ENCODE measurements around the gene ZNF530. TPM values are rescaled to one million over a fixed set of nuclear protein-coding genes. Genes with fewer than 3 reads are reported as not detected.
A peak's percentile ranks its signal among the peaks of the same experiment; 100 is the strongest.

ZNF530 gene
- total RNA-seq, 2 donors from 2014 or later, result 5.6 to 10.1 TPM

GRCh38 chr19:57558525-57558924, 41.2 kb upstream of the ZNF530 start:
- Histone ChIP-seq H3K9me3 (ENCODE audit: control insufficient read depth, low read length) (peaks cover 37% of the 10 kb centered on the region), H3K4me1 (ENCODE audit: control insufficient read depth, insufficient read depth, low read length) (no peaks in the 10 kb centered on the region), H3K27me3 (ENCODE audit: control insufficient read depth, insufficient read depth, low read length, poor library complexity, severe bottlenecking) (no peaks in the 10 kb centered on the region), H3K27ac (ENCODE audit: low read depth, low read length) (no peak overlapping the region), H3K4me3 (ENCODE audit: low read length) (peak overlapping the region; percentile 90), H3K36me3 (ENCODE audit: control insufficient read depth, insufficient read depth, low read length) (peaks cover 28% of the 10 kb centered on the region), H3K9ac (ENCODE audit: extremely low read depth, low read length, poor library complexity, severe bottlenecking) (peak overlapping the region; percentile 82)
- no peak for TF ChIP-seq CTCF (conservative IDR thresholded peaks at IDR 0.05)
- 55 to 59% methylated on average over 6 of the region's 6 CpGs for WGBS, 2 experiments (ENCODE audit: insufficient coverage in 1 of 2, insufficient read length in 1 of 2)
- H3K36me3 Mint-ChIP-seq (ENCODE audit: low read depth), result peaks cover 41% of the 10 kb centered on the region
- peaks cover 5% of the 10 kb centered on the region for H3K27me3 Mint-ChIP-seq (ENCODE audit: insufficient read depth)
- H3K4me3 Mint-ChIP-seq, result peak overlapping the region; percentile 91
- peaks cover 42% of the 10 kb centered on the region for H3K9me3 Mint-ChIP-seq
- peaks cover 20% of the 10 kb centered on the region for H3K4me1 Mint-ChIP-seq
- DNase-seq, result no peak
- H3K27ac Mint-ChIP-seq, result peak overlapping the region; percentile 24

GRCh38 chr19:57559008-57559403, 40.7 kb upstream of the ZNF530 start:
- H3K9me3 Mint-ChIP-seq, result peaks cover 46% of the 10 kb centered on the region
- 1 to 2% methylated on average over 19 to 22 of the region's 22 CpGs for WGBS, 2 experiments (ENCODE audit: insufficient coverage in 1 of 2, insufficient read length in 1 of 2)
- peak overlapping the region; percentile 89 for H3K27ac Mint-ChIP-seq
- peak overlapping the region; percentile 82 for H3K9ac ChIP-seq (ENCODE audit: extremely low read depth, low read length, poor library complexity, severe bottlenecking)
- H3K36me3 Mint-ChIP-seq (ENCODE audit: low read depth), result peaks cover 36% of the 10 kb centered on the region
- peak overlapping the region; percentile 91 for H3K4me3 Mint-ChIP-seq
- H3K27ac ChIP-seq (ENCODE audit: low read depth, low read length), result no peak overlapping the region
- no peaks in the 10 kb centered on the region for H3K4me1 ChIP-seq (ENCODE audit: control insufficient read depth, insufficient read depth, low read length)
- peak; percentile 64 for DNase-seq
- H3K4me3 ChIP-seq (ENCODE audit: low read length), result peak overlapping the region; percentile 90
- peaks cover 20% of the 10 kb centered on the region for H3K4me1 Mint-ChIP-seq
- H3K9me3 ChIP-seq (ENCODE audit: control insufficient read depth, low read length), result peaks cover 42% of the 10 kb centered on the region
- TF ChIP-seq CTCF (conservative IDR thresholded peaks at IDR 0.05), result no peak
- peaks cover 24% of the 10 kb centered on the region for H3K36me3 ChIP-seq (ENCODE audit: control insufficient read depth, insufficient read depth, low read length)
- no peaks in the 10 kb centered on the region for H3K27me3 ChIP-seq (ENCODE audit: control insufficient read depth, insufficient read depth, low read length, poor library complexity, severe bottlenecking)
- H3K27me3 Mint-ChIP-seq (ENCODE audit: insufficient read depth), result peaks cover 5% of the 10 kb centered on the region

GRCh38 chr19:57559404-57560025, 40.2 kb upstream of the ZNF530 start, which contains the start of gene ZNF550:
Gene ZNF550 (minus strand): TSS chr19:57559863. CDS start chr19:57559682, 181 bp downstream.
- H3K4me1 Mint-ChIP-seq, result peaks cover 20% of the 10 kb centered on the region
- peaks cover 5% of the 10 kb centered on the region for H3K27me3 Mint-ChIP-seq (ENCODE audit: insufficient read depth)
- peak; percentile 94 for DNase-seq
- WGBS, 2 experiments (ENCODE audit: insufficient coverage in 1 of 2, insufficient read length in 1 of 2), result 0% methylated on average over 29 to 56 of the region's 56 CpGs
- Histone ChIP-seq H3K27ac (ENCODE audit: low read depth, low read length) (no peak within 1 kb of the TSS), H3K36me3 (ENCODE audit: control insufficient read depth, insufficient read depth, low read length) (peaks cover 19% of the 10 kb centered on the region), H3K9me3 (ENCODE audit: control insufficient read depth, low read length) (peaks cover 47% of the 10 kb centered on the region), H3K9ac (ENCODE audit: extremely low read depth, low read length, poor library complexity, severe bottlenecking) (peak within 1 kb of the TSS; percentile 82), H3K4me3 (ENCODE audit: low read length) (peak within 1 kb of the TSS; percentile 90), H3K4me1 (ENCODE audit: control insufficient read depth, insufficient read depth, low read length) (no peaks in the 10 kb centered on the region), H3K27me3 (ENCODE audit: control insufficient read depth, insufficient read depth, low read length, poor library complexity, severe bottlenecking) (no peaks in the 10 kb centered on the region)
- peak within 1 kb of the TSS; percentile 89 for H3K27ac Mint-ChIP-seq
- H3K9me3 Mint-ChIP-seq, result peaks cover 51% of the 10 kb centered on the region
- H3K36me3 Mint-ChIP-seq (ENCODE audit: low read depth), result peaks cover 31% of the 10 kb centered on the region
- TF ChIP-seq CTCF (conservative IDR thresholded peaks at IDR 0.05), result no peak
- H3K4me3 Mint-ChIP-seq, result peak within 1 kb of the TSS; percentile 91
